Glutamatergic neuron (in vitro differentiated cells): ENCODE results near the gene APOA1. TPM values are rescaled to one million over a fixed set of nuclear protein-coding genes. Genes with fewer than 3 reads are reported as not detected.

Experiments used
- DNase-seq: peaks from one replicate; pipeline ENCODE4 v3.0.0; 2022
- H3K27ac Mint-ChIP-seq: one replicate; pipeline ENCODE4 v1.8.0; 2020; ENCODE audit warnings: mild to moderate bottlenecking, mixed read lengths, inconsistent platforms; ENCODE audit not compliant: unreplicated experiment
- H3K27me3 Mint-ChIP-seq: one replicate; pipeline ENCODE4 v1.8.0; 2020; ENCODE audit warnings: mild to moderate bottlenecking, moderate library complexity, mixed read lengths, inconsistent platforms; ENCODE audit not compliant: unreplicated experiment
- H3K36me3 Mint-ChIP-seq: one replicate; pipeline ENCODE4 v1.8.0; 2020; ENCODE audit warnings: mild to moderate bottlenecking, mixed read lengths, inconsistent platforms; ENCODE audit not compliant: unreplicated experiment
- H3K4me1 Mint-ChIP-seq: one replicate; pipeline ENCODE4 v1.8.0; 2020; ENCODE audit warnings: mild to moderate bottlenecking, low read depth, mixed read lengths, inconsistent platforms; ENCODE audit not compliant: unreplicated experiment
- H3K4me3 Mint-ChIP-seq: one replicate; pipeline ENCODE4 v1.8.0; 2020; ENCODE audit warnings: mild to moderate bottlenecking, mixed read lengths, inconsistent platforms; ENCODE audit not compliant: unreplicated experiment
- H3K9me3 Mint-ChIP-seq: one replicate; pipeline ENCODE4 v1.8.0; 2020; ENCODE audit warnings: mild to moderate bottlenecking, moderate library complexity, mixed read lengths, inconsistent platforms; ENCODE audit not compliant: unreplicated experiment
- CTCF ChIP-seq: fragments of 200-600 bp; sonication (generic); IDR thresholded peaks from one replicate; pipeline ENCODE4 v1.5.0; 2021; ENCODE audit not compliant: partially characterized antibody, unreplicated experiment
- total RNA-seq: library from RNA; stranded (reverse); fragmentation: NEBNext Ultra II Directional; extraction: Animal tissue kit (Norgen Biotek cat#: 25700); gene quantifications from one replicate; pipeline ENCODE4 v1.2.1, GENCODE V29; 2021; ENCODE audit not compliant: unreplicated experiment

The APOA1 gene
- total RNA-seq, 1 donor from 2014 or later: not detected

DNA sequence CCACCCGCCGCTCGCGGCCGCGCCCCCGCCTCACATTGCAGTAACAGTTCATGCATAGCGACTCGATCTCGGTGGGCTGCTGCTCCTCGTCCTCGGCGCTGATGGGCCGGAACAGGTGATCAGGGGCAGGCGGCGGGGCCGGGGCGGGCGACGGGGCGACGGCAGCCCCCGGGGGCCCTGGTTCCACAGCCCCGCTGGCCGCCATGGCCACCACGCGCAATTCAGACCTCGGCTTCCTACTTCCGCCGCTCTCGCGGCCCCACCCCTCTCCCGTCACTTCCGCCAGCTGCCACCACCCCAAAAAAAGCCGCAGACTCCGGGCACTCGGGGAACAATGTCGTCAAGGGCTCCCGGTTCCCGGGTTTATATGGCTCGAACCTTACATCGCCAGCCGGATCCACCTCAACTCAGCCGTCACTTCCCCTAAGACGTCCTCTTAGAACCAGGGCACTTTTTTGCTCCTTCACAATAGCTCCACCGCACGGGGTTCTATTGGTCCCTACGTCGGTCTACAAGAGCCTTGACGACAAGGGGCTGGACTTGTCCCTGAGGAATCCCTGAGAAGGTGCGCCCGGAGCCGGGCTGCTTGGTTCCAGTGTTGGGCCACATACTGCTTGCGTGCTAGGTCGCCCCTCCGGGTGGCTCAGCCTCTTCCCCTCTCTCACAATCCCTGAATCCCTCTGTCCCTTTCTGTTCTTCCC is 49.5 kb downstream of the APOA1 start, which contains the start of gene ZPR1:
ZPR1 (minus strand) TSS at position 238 of the 701 bp plus-strand sequence; CDS start at position 205, 33 bp downstream.
- H3K27me3 Mint-ChIP-seq: peaks cover 12% of the 10 kb centered on the region
- no peaks in the 10 kb centered on the region for H3K36me3 Mint-ChIP-seq
- H3K4me3 Mint-ChIP-seq: peak within 1 kb of the TSS; percentile 87
- H3K4me1 Mint-ChIP-seq: peaks cover 10% of the 10 kb centered on the region
- peak; percentile 82 for DNase-seq
- H3K27ac Mint-ChIP-seq: peak within 1 kb of the TSS; percentile 97
- TF ChIP-seq CTCF: no peak
- H3K9me3 Mint-ChIP-seq: peaks cover 3% of the 10 kb centered on the region

DNA sequence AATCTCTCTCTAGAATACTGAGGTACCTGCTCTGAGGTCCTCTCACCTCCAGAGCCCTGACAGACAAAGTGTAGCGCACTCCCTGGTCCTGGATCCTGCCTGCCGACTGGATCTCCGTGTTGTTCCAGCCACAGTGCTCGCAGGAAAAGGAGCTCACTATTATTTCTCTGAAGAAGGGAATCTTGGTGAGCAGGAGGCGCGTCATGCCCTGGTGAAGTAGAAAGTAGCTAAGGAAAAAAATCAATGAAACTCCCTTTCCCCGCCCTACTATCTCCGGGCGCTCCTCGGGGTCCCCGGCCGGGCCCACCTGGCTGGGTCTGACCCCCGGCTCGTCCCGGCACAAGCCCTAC is 50.0 kb downstream of the APOA1 start:
- Mint-ChIP-seq H3K27me3 (peaks cover 12% of the 10 kb centered on the region), H3K9me3 (peaks cover 3% of the 10 kb centered on the region), H3K4me1 (peaks cover 10% of the 10 kb centered on the region), H3K27ac (peak overlapping the region; percentile 65), H3K36me3 (no peaks in the 10 kb centered on the region), H3K4me3 (peak overlapping the region; percentile 87)
- no peak for TF ChIP-seq CTCF
- DNase-seq: no peak

DNA sequence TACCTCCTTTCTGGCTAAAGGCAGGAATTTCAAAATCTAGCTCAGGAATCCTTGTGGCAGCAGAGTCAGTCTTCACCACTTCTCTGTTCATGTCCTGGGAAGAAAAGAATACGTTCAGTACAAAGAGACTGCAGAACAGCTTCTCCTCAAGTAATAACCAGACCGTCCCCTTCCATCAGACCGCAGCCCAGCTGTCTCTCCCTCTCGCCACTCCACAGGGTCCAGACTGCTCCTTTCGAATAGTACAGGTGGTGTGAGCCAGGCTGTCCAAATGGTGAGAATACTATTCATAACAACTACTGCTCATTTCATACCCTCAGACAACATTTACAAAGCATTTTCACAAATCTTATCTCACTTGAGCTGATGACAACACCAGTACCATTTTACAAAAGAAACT is 50.5 kb downstream of the APOA1 start:
- H3K4me3 Mint-ChIP-seq: peak overlapping the region; percentile 87
- H3K27ac Mint-ChIP-seq: peak overlapping the region; percentile 65

GRCh38 chr11:116786326-116786725 is 51.1 kb downstream of the APOA1 start:
- Mint-ChIP-seq H3K4me1 (peaks cover 10% of the 10 kb centered on the region), H3K27me3 (peaks cover 12% of the 10 kb centered on the region), H3K27ac (no peak overlapping the region), H3K4me3 (peak overlapping the region; percentile 87), H3K9me3 (peaks cover 3% of the 10 kb centered on the region), H3K36me3 (no peaks in the 10 kb centered on the region)
- DNase-seq: no peak
- no peak for TF ChIP-seq CTCF

More for the DNA sequence above, 50.5 kb downstream of the APOA1 start:
- no peaks in the 10 kb centered on the region for H3K36me3 Mint-ChIP-seq
- H3K9me3 Mint-ChIP-seq: peaks cover 3% of the 10 kb centered on the region
- TF ChIP-seq CTCF: no peak
- peaks cover 12% of the 10 kb centered on the region for H3K27me3 Mint-ChIP-seq
- DNase-seq: no peak
- H3K4me1 Mint-ChIP-seq: peaks cover 10% of the 10 kb centered on the region

Other genes with a start within 250 kb of the APOA1 start
- 17.0 TPM for gene BUD13, start 64.6 kb downstream of the APOA1 start, total RNA-seq
- 61.9 TPM for gene ZPR1, start 49.6 kb downstream of the APOA1 start, total RNA-seq
- gene APOA5, start 45.7 kb downstream of the APOA1 start, total RNA-seq: not detected
- not detected for gene APOA4, start 14.3 kb downstream of the APOA1 start, total RNA-seq
- gene APOC3, start 7.7 kb downstream of the APOA1 start, total RNA-seq: not detected